Spleen (tissue), 11 donors: Measurements from ENCODE around the gene ZNF205. TPM values are rescaled to one million over a fixed set of nuclear protein-coding genes. Genes with fewer than 3 reads are reported as not detected.

Source experiments
- DNase-seq: peaks from one replicate; pipeline ENCODE4 v3.0.0-alpha.2; 2020
- H3K27ac ChIP-seq, 8 donors: fragments of 200-600 bp; sonication (generic) in 7 of 8; 1 replicate in 4 of 8; 2 replicates in 4 of 8; pipeline versions ENCODE4 v1.5.0 to v1.8.0; 2016 to 2021; ENCODE audit warnings: inconsistent platforms in 4 of 8, mild to moderate bottlenecking in 4 of 8, moderate library complexity in 1 of 8
- H3K27me3 ChIP-seq, 7 donors: fragments of 200-600 bp; sonication (generic) in 6 of 7; replicated peaks in 1 of 7; 1 replicate in 4 of 7; 2 replicates in 3 of 7; pipeline versions ENCODE4 v1.5.0 to v1.8.0; 2016 to 2021; ENCODE audit warnings: inconsistent platforms in 3 of 7, mild to moderate bottlenecking in 1 of 7
- H3K36me3 ChIP-seq, 6 donors: fragments of 200-600 bp; sonication (generic) in 5 of 6; 1 replicate in 4 of 6; 2 replicates in 2 of 6; pipeline versions ENCODE4 v1.5.0 to v1.8.0; 2016 to 2021; ENCODE audit warnings: inconsistent platforms in 2 of 6
- H3K4me1 ChIP-seq, 6 donors: fragments of 200-600 bp; sonication (generic) in 5 of 6; 1 replicate in 3 of 6; 2 replicates in 3 of 6; pipeline versions ENCODE4 v1.5.0 to v1.8.0; 2016 to 2021; ENCODE audit warnings: inconsistent platforms in 3 of 6
- H3K4me3 ChIP-seq, 8 donors: fragments of 200-600 bp; sonication (generic) in 7 of 8; 1 replicate in 4 of 8; 2 replicates in 4 of 8; pipeline versions ENCODE4 v1.5.0 to v1.8.0; 2016 to 2021; ENCODE audit warnings: inconsistent platforms in 4 of 8, mild to moderate bottlenecking in 4 of 8, moderate library complexity in 2 of 8
- H3K9me3 ChIP-seq, 8 donors: fragments of 200-600 bp; sonication (generic) in 7 of 8; 1 replicate in 4 of 8; 2 replicates in 4 of 8; pipeline versions ENCODE4 v1.5.0 to v1.8.0; 2016 to 2021; ENCODE audit warnings: inconsistent platforms in 4 of 8
- CTCF ChIP-seq, 11 experiments: fragments of 200-600 bp in 7 of 11; fragments of 450-650 bp in 4 of 11; sonication (generic) in 4 of 11; IDR thresholded peaks in 8 of 11; conservative IDR thresholded peaks in 3 of 11; 1 replicate in 7 of 11; 2 replicates in 4 of 11; pipeline versions ENCODE4 v1.4.0 to v1.8.0; 2016 to 2021; ENCODE audit warnings: antibody characterized with exemption in 11 of 11, inconsistent platforms in 4 of 11, mild to moderate bottlenecking in 1 of 11
- POLR2A ChIP-seq, 3 donors: fragments of 450-650 bp; IDR thresholded peaks; one replicate each; pipeline ENCODE4 v1.5.1; 2017; ENCODE audit warnings: antibody characterized with exemption in 3 of 3, mild to moderate bottlenecking in 1 of 3
- POLR2AphosphoS5 ChIP-seq, 3 donors: sonication (generic); formaldehyde crosslinking; IDR thresholded peaks; one replicate each; pipeline ENCODE4 v1.5.1; 2017; ENCODE audit warnings: antibody characterized with exemption in 3 of 3
- WGBS, 5 donors: extraction: QIAGEN DNeasy Blood & Tissue Kit in 3 of 5; methylation state at CpG; one replicate each; pipeline versions ENCODE4 v1.1.5 to v1.1.7; 2013 to 2018; 5-methylcytosine and 5-hydroxymethylcytosine counted together
- intact Hi-C: fragments of 100-400 bp; cut with DNase I; formaldehyde crosslinking; loops from one replicate; pipeline ENCODE4 v1.15.0; 2023; ENCODE audit warnings: low total_unique reads
- polyA plus RNA-seq, 3 donors: library from polyadenylated mRNA; stranded (reverse); fragments of 200-250 nt; gene quantifications; one replicate each; pipeline ENCODE4 v1.2.1, GENCODE V29; 2013
- total RNA-seq, 7 donors: library from RNA; depleted of rRNA in 3 of 7; stranded (reverse); fragments of >200 nt in 3 of 7; fragmentation: NEBNext Ultra II Directional in 4 of 7; extraction: Animal tissue kit (Norgen Biotek cat#: 25700) in 4 of 7; gene quantifications; one replicate each; pipeline versions ENCODE4 v1.1.0 to v1.2.1, GENCODE V29; 2016 to 2021
- donor health status: healthy with polysubstance abuse.
- donor health status: DM: no; HTN: no; CAD: no; lungs with moderate emphysema.
- donor health status: DM: no; HTN: no; CAD: no.
- donor health status: Bipolar disorder and iron deficiency.
- donor health status: healthy.
- donor health status: DM: no; HTN: no; CAD: no.
- donor health status: DM: yes; HTN: yes; CAD: no.

ZNF205 gene
- total and polyA plus RNA-seq, 10 donors: 3.5 to 14.2 (median 6.1) TPM

DNA sequence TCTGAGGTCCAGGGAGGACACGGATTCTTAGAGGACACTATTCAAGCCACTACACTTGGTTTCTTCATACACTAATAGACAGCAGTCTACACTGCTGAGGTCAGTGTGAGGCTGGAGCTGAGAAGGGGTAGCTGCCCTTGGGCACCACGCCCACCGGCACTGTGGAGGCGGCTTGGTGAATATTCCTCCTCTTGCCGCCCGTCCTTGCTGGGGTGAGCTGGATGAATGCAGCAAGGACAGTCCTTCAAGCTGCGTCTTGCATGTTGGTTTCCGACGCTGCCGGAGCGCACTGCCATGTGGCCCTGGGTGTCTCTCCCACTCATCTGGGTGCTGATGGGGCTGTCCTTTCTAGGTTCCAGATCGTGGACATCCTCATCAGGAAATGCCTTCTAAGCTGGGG, 2.6 kb downstream of the ZNF205 start:
- intact Hi-C loops: no loop called here
- H3K4me1 ChIP-seq: peaks cover 0 to 33% (median 16%) of the 10 kb centered on the region in 6 donors
- H3K36me3 ChIP-seq: peaks cover 0 to 47% (median 12%) of the 10 kb centered on the region in 6 donors
- DNase-seq: no peak
- WGBS, 5 donors: 88 to 94% (median 92%) methylated on average over 10 to 12 of the region's 12 CpGs
- no peak overlapping the region for H3K4me3 ChIP-seq
- no peaks in the 10 kb centered on the region for H3K9me3 ChIP-seq
- no peak for TF ChIP-seq CTCF (IDR thresholded peaks at IDR 0.05 in 8 of 11, conservative IDR thresholded peaks at IDR 0.05 in 3 of 11)
- no peak for TF ChIP-seq POLR2AphosphoS5 (IDR thresholded peaks at IDR 0.05)
- no peak for TF ChIP-seq POLR2A (IDR thresholded peaks at IDR 0.05)
- H3K27me3 ChIP-seq: peaks cover 0 to 10% (median 0%) of the 10 kb centered on the region in 7 donors
- no peak overlapping the region for H3K27ac ChIP-seq

GRCh38 chr16:3115561-3115960, 3.2 kb downstream of the ZNF205 start:
- H3K36me3 ChIP-seq: peaks cover 0 to 53% (median 15%) of the 10 kb centered on the region in 6 donors
- WGBS, 5 donors: 71 to 90% (median 82%) methylated on average over 12 to 14 of the region's 14 CpGs
- intact Hi-C loops: no loop called here
- no peak overlapping the region for H3K4me3 ChIP-seq
- DNase-seq: no peak
- no peaks in the 10 kb centered on the region for H3K9me3 ChIP-seq
- TF ChIP-seq CTCF (IDR thresholded peaks at IDR 0.05 in 8 of 11, conservative IDR thresholded peaks at IDR 0.05 in 3 of 11) (no peak), POLR2AphosphoS5 (IDR thresholded peaks at IDR 0.05) (no peak), POLR2A (IDR thresholded peaks at IDR 0.05) (no peak)
- peaks cover 0 to 10% (median 0%) of the 10 kb centered on the region in 7 donors for H3K27me3 ChIP-seq
- no peak overlapping the region for H3K27ac ChIP-seq
- H3K4me1 ChIP-seq: peaks cover 0 to 33% (median 16%) of the 10 kb centered on the region in 6 donors

DNA sequence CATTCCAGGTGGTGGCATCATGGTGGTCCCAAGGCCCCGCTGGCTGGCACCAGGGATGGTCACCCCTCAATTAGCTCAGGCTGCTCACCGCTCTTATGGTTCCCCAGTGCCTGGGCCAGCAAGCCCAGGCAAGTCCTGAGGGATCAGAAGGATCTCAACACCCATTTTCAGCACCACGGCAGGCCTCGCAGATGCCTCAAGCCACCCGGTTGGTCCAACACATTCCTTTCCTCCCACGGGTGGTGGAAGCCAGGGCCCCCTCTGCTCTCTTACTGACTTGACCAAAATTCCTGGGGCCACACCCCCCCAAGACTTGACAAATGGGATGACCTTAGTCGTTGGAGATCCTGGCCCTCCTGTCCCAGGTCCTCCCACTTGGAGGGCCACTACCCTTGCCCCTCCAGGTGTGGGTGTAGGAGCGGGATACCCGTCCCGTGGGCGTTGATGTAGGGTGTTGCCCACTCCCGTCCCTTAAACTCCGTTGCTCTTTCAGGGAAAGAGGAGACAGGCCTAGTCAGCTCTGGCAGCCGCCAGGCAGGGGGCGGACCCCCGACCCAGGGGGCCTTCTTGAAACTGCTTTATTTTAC, 5.9 kb downstream of the ZNF205 start:
- Histone ChIP-seq H3K27ac (no peak overlapping the region), H3K4me3 (no peak overlapping the region), H3K4me1 (peaks cover 0 to 32% (median 17%) of the 10 kb centered on the region in 6 donors), H3K36me3 (peaks cover 0 to 58% (median 15%) of the 10 kb centered on the region in 6 donors), H3K27me3 (no peaks in the 10 kb centered on the region), H3K9me3 (no peaks in the 10 kb centered on the region)
- DNase-seq: no peak
- no peak for TF ChIP-seq POLR2A (IDR thresholded peaks at IDR 0.05)
- no peak for TF ChIP-seq CTCF (IDR thresholded peaks at IDR 0.05 in 8 of 11, conservative IDR thresholded peaks at IDR 0.05 in 3 of 11)
- no peak for TF ChIP-seq POLR2AphosphoS5 (IDR thresholded peaks at IDR 0.05)
- WGBS, 5 donors: 91 to 99% (median 93%) methylated on average over 8 to 16 of the region's 16 CpGs
- intact Hi-C loops: no loop called here

GRCh38 chr16:3118846-3119245, 6.5 kb downstream of the ZNF205 start:
- Histone ChIP-seq H3K4me3 (no peak overlapping the region), H3K27me3 (no peaks in the 10 kb centered on the region), H3K4me1 (peaks cover 4 to 32% (median 19%) of the 10 kb centered on the region in 6 donors), H3K9me3 (no peaks in the 10 kb centered on the region), H3K27ac (no peak overlapping the region), H3K36me3 (peaks cover 0 to 58% (median 15%) of the 10 kb centered on the region in 6 donors)
- intact Hi-C loops: no loop called here
- no peak for DNase-seq
- WGBS, 5 donors: 92 to 95% (median 94%) methylated on average over 20 of the region's 20 CpGs
- TF ChIP-seq POLR2AphosphoS5 (IDR thresholded peaks at IDR 0.05): no peak
- no peak for TF ChIP-seq CTCF (IDR thresholded peaks at IDR 0.05 in 8 of 11, conservative IDR thresholded peaks at IDR 0.05 in 3 of 11)
- TF ChIP-seq POLR2A (IDR thresholded peaks at IDR 0.05): no peak
